K562 (cell line): ENCODE data around the gene SNTG2. TPM values are rescaled to one million over a fixed set of nuclear protein-coding genes. Genes with fewer than 3 reads are reported as not detected.

Experiments used
- MXI1 ChIP-seq: IDR thresholded peaks from 2 replicates; pipeline ENCODE4 v1.6.1; 2011; ENCODE audit warnings: low read depth, mild to moderate bottlenecking, improper control_type of control experiment, low read length
- REST ChIP-seq, 2 experiments: fragments of 450-650 bp; formaldehyde crosslinking in 1 of 2; IDR thresholded peaks; 2 replicates each; pipeline versions ENCODE4 v1.4.0 to v1.6.1; 2014 to 2020; ENCODE audit warnings: mild to moderate bottlenecking in 2 of 2, borderline replicate concordance in 1 of 2, low read depth in 1 of 2
- STAG1 ChIP-seq: sonication (generic); formaldehyde crosslinking; IDR thresholded peaks from 2 replicates; pipeline ENCODE4 v1.5.0; 2020; ENCODE audit warnings: missing genetic modification reagents, borderline replicate concordance
- VEZF1 ChIP-seq: fragments of 200-800 bp; sonication (Bioruptor generic); IDR thresholded peaks from 2 replicates; pipeline ENCODE4 v1.6.1; 2017; ENCODE audit warnings: missing genetic modification characterization, missing compliant biosample characterization
- ZBTB9 ChIP-seq: fragments of 450-650 bp; formaldehyde crosslinking; IDR thresholded peaks from 2 replicates; pipeline ENCODE4 v1.4.0; 2020; ENCODE audit warnings: mild to moderate bottlenecking, moderate library complexity
- ZFP91 ChIP-seq: sonication (generic); formaldehyde crosslinking; IDR thresholded peaks from 2 replicates; pipeline ENCODE4 v1.8.0; 2022; ENCODE audit warnings: mild to moderate bottlenecking, missing genetic modification reagents
- polyA plus RNA-seq, 8 experiments: library from polyadenylated mRNA; depleted of rRNA in 4 of 8; stranded (reverse) in 5 of 8; unstranded in 3 of 8; fragments of >200 nt; fragmentation: Nextera tagmentation in 2 of 8; fragmentation: Illumina TruSeq in 1 of 8; extraction: Ambion mirVana in 2 of 8; extraction: Trizol in 1 of 8; gene quantifications; 2 replicates each; pipeline versions ENCODE4 v1.2.1 to v1.2.3, GENCODE V29; 2011 to 2014; ENCODE audit warnings: inconsistent platforms in 1 of 8, missing spikeins in 1 of 8
- total RNA-seq, 7 experiments: library from RNA; depleted of rRNA in 6 of 7; stranded (reverse); fragments of >200 nt in 6 of 7; fragmentation: Illumina TruSeq in 2 of 7; extraction: Trizol in 2 of 7; gene quantifications; 2 replicates each; pipeline versions ENCODE4 v1.2.1 to v1.2.3, GENCODE V29; 2011 to 2021; ENCODE audit warnings: low replicate concordance in 1 of 7

The SNTG2 gene
- total and polyA plus RNA-seq, 9 of the 15 experiments (the other 6 are each of a cell fraction or from before 2014, with no cell fraction given), result not detected

- TF ChIP-seq REST (IDR thresholded peaks at IDR 0.05; ENCODE audit: borderline replicate concordance), result peak; percentile 39; the same call in 1 of the 2 replicates
- no peak for TF ChIP-seq REST (CRISPR knock-in tag; IDR thresholded peaks at IDR 0.05; ENCODE audit: low read depth)
- TF ChIP-seq STAG1, result no peak
- TF ChIP-seq ZFP91 (CRISPR knock-in tag), result no peak
- peak; percentile 67 for TF ChIP-seq VEZF1 (CRISPR knock-in tag)
- TF ChIP-seq MXI1, result no peak
- TF ChIP-seq ZBTB9 (CRISPR knock-in tag), result no peak
These were observed 331.9 kb downstream of the SNTG2 start (continued) for GRCh38 chr2:1282552-1282951.
